ENCODE measurements around the gene PEMT.

The PEMT gene

DNA sequence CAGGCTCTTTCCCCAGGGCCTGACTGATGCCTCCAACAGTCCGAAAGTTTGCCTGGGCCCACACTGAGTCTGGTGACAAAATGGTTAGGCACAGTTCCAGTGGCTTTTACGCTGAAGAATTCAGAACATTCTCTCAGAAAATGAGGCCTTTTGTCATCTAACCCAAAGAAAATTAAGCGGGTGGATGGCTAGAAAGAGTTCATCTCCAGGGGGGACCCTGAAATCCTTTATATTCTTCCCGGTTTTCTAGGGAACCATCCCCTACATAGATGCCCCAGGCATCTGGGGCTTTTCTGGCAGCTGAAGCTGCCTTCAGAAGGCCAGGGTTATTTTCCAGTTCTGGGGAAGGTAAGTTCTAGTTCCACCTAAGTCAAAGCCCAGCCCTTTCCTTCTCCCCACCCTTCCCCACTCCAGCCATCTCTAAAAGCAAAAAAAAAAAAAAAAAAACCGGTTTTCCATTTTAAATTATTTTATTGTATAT, 97.5 kb downstream of the PEMT start:
- ChIA-PET POLR2A (no interaction called here), CTCF (no interaction called here)
- TF ChIP-seq, protein P1, sequence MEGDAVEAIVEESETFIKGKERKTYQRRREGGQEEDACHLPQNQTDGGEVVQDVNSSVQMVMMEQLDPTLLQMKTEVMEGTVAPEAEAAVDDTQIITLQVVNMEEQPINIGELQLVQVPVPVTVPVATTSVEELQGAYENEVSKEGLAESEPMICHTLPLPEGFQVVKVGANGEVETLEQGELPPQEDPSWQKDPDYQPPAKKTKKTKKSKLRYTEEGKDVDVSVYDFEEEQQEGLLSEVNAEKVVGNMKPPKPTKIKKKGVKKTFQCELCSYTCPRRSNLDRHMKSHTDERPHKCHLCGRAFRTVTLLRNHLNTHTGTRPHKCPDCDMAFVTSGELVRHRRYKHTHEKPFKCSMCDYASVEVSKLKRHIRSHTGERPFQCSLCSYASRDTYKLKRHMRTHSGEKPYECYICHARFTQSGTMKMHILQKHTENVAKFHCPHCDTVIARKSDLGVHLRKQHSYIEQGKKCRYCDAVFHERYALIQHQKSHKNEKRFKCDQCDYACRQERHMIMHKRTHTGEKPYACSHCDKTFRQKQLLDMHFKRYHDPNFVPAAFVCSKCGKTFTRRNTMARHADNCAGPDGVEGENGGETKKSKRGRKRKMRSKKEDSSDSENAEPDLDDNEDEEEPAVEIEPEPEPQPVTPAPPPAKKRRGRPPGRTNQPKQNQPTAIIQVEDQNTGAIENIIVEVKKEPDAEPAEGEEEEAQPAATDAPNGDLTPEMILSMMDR (IDR thresholded peaks at IDR 0.05; ENCODE audit: control extremely low read depth, extremely low read depth, low read depth, missing control alignments), result no peak
- DNase-seq (ENCODE audit: extremely low spot score), result no peak

DNA sequence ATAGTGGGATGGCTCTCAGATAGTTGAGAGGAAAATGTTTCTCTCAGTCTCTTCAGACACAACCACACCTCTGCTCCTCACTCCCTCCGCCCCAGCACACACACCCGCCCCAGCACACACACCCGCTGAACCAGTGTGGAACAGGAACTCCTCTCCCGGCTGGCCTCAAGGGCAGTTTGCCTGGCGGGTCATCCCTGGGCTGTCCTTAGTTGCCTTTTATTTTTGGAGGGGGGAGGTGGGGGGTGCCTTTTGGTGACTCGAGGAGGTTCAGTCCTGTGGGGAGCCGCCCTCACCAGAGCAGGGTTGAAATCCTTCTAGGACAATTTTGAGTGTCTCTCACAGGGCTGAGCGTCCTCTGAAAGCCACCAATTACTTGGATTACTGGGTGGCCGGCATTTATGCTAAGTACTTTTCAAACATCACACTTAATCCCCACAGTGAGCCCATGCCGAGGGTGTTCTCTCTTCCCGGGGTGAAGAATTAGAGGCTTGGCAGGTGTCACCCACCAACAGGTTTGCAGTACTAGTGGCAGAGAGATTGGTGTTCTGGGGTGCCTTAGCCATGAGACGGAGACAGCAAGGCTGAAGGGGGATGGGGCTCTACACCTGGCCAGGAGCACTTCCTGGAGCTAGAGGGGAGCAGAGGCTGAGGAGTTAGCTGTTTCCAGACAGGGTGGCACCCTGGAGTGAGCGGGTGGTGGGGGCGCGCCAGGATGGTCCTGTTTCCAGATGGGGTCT, 98.1 kb downstream of the PEMT start:
- POLR2A ChIA-PET, result no interaction called here
- TF ChIP-seq, protein P1 (IDR thresholded peaks at IDR 0.05; ENCODE audit: control extremely low read depth, extremely low read depth, low read depth, missing control alignments), result no peak
- no peak for DNase-seq (ENCODE audit: extremely low spot score)
- CTCF ChIA-PET, result no interaction called here

DNA sequence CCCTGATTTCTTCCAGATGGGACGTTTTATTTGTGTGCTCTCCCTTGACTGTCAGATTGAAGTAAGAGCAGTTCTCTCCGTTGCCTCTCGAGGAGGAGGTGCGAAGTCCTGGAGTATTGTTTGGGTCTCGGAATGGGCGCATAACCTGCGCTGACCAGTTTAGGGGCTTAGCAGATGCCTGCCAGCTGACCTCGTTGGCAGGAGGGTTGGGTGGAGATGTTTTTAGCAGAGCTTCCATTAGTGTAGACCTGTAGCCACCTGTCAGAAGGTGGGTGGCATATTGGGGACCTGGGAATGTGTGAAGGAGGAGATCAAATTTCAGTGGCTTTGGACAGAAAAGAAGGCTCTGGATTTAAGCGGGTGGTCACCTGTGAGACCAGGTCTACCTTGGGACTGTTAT, 98.9 kb downstream of the PEMT start:
- POLR2A ChIA-PET, result no interaction called here
- TF ChIP-seq, protein P1 (IDR thresholded peaks at IDR 0.05; ENCODE audit: control extremely low read depth, extremely low read depth, low read depth, missing control alignments), result no peak
- no peak for DNase-seq (ENCODE audit: extremely low spot score)
- CTCF ChIA-PET, result no interaction called here

DNA sequence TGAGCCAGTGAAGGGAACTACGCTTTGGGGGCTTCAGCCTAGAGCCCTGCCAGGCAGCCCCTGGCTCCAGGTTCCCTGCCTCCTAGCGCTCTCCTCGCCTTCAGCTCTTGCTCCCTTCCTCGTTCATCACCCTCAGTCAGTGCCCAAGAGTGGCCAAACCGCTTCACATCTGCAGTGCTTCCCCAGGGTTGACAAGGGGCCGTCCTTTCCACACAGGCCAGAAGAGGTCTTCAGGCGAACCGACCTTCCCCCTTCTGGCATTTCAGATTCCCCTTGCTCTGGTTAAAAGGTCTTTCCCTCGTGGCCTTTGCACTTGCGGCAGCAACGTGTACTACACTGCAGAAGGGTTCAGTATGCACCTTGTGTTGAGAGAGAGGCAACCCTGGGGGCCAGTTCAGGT, 99.4 kb downstream of the PEMT start:
- CTCF ChIA-PET, result interaction anchor here (2.6 kb wide), 1 partner anchor 150 kb away, joined by 15 read pairs; no protein-coding TSS in a partner anchor
- TF ChIP-seq, protein P1 (IDR thresholded peaks at IDR 0.05; ENCODE audit: control extremely low read depth, extremely low read depth, low read depth, missing control alignments), result no peak
- no peak for DNase-seq (ENCODE audit: extremely low spot score)
- POLR2A ChIA-PET, result no interaction called here

DNA sequence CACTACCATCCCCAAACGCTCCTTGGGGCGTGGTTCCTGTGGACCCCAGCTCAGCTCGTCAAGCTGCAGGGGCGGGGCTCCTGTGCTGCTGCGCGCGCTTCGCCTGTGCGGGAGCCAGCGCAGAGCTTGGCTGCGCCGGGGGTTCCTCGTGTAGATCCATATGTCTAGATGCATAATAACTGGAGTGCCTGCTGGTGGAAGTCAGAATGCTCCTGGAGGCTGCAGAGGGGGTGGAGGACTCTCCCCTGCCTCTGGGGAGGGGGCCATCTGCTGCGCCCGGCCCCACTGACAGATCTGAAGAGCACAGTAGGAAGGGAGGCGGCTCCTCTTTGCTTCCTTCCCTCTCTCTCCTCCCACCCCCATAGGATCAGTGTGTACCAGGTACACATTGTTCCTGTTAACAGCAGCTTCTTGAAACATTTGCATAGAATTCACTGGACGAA, 99.9 kb downstream of the PEMT start:
- TF ChIP-seq, protein P1 (IDR thresholded peaks at IDR 0.05; ENCODE audit: control extremely low read depth, extremely low read depth, low read depth, missing control alignments), result no peak
- no peak for DNase-seq (ENCODE audit: extremely low spot score)
- ChIA-PET CTCF (interaction anchor here (1.5 to 2.6 kb wide), 3 partner anchors 25 to 151 kb away, joined by 6 to 15 read pairs (median 6); no protein-coding TSS in a partner anchor), POLR2A (no interaction called here)

DNA sequence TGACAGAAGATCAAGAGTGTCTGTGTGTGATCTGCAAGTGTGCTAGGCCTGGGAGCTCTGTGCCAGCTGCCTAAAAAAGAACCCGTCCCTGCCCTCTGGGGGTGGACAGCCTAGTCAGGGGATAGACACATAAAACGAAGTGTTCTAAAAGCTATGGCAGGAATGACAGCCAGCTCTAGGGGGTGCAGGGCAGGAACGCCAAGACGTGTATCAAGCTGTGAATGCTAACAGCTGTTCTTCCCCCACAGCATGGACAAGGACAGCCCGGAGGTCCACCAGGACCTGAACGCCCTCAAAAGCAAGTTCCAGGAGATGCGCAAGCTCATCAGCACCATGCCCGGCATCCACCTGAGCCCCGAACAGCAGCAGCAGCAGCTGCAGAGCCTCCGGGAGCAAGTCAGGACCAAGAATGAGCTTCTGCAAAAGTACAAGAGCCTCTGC, 100.5 kb downstream of the PEMT start:
- ChIA-PET POLR2A (no interaction called here), CTCF (interaction anchor here (1.3 to 2.6 kb wide), 5 partner anchors 10 to 151 kb away, joined by 5 to 15 read pairs (median 6); no protein-coding TSS in a partner anchor)
- no peak for DNase-seq (ENCODE audit: extremely low spot score)
- TF ChIP-seq, protein P1 (IDR thresholded peaks at IDR 0.05; ENCODE audit: control extremely low read depth, extremely low read depth, low read depth, missing control alignments), result no peak
